IMR-90 (cell line): Measurements from ENCODE around the gene RSRC2. TPM values are rescaled to one million over a fixed set of nuclear protein-coding genes. Genes with fewer than 3 reads are reported as not detected.

Source experiments
- ATAC-seq: fragments of 200-7000 bp; cut with Tn5 transposase; 2 replicates; pipeline ENCODE4 v1.9.1; 2020; ENCODE audit warnings: low read depth, mild to moderate bottlenecking, moderate library complexity
- BruUV-seq: library from RNA; stranded (reverse); fragments of 400-500 nt; replicated peaks from 2 replicates; lab custom pipeline; 2021; lab: Mats Ljungman, UMichigan
- CTCF ChIA-PET: fragments of 300-600 bp; formaldehyde crosslinking; extraction: SDS; loops from one replicate; lab custom pipeline; 2021; ENCODE audit warnings: antibody characterized with exemption; lab: Yijun Ruan, JAX
- POLR2A ChIA-PET: fragments of 300-600 bp; sonication (Branson Sonifier 250); formaldehyde crosslinking; loops from one replicate; lab custom pipeline; 2022; ENCODE audit warnings: antibody characterized with exemption; ENCODE audit not compliant: unreplicated experiment; lab: Charles Lee
- DNase-seq: peaks from one replicate; pipeline ENCODE4 v3.0.0; 2013
- H2AFZ ChIP-seq: replicated peaks from 2 replicates; pipeline ENCODE3; 2013; ENCODE audit warnings: low read length, mild to moderate bottlenecking; ENCODE audit not compliant: poor library complexity
- H2AK5ac ChIP-seq: 2 replicates; pipeline ENCODE4 v1.6.1; 2013; ENCODE audit warnings: low read depth, low read length, inconsistent platforms
- H2AK9ac ChIP-seq: replicated peaks from 2 replicates; pipeline ENCODE3; 2013; ENCODE audit warnings: mild to moderate bottlenecking, low read depth, low read length, moderate library complexity; ENCODE audit not compliant: poor library complexity
- H2BK120ac ChIP-seq: 2 replicates; pipeline ENCODE4 v1.6.1; 2013; ENCODE audit warnings: low read depth, low read length, inconsistent platforms
- H2BK15ac ChIP-seq: 3 replicates; pipeline ENCODE4 v1.6.1; 2013; ENCODE audit warnings: low read depth, low read length, inconsistent platforms
- H2BK20ac ChIP-seq: 2 replicates; pipeline ENCODE4 v1.6.1; 2013; ENCODE audit warnings: low read depth, mild to moderate bottlenecking, inconsistent platforms, low read length, moderate library complexity
- H2BK5ac ChIP-seq: 2 replicates; pipeline ENCODE4 v1.6.1; 2013; ENCODE audit warnings: mild to moderate bottlenecking, low read depth, low read length, inconsistent platforms; ENCODE audit not compliant: poor library complexity, severe bottlenecking
- H3K14ac ChIP-seq: replicated peaks from 2 replicates; pipeline ENCODE4 v1.6.1; 2013; ENCODE audit warnings: low read depth, low read length, inconsistent platforms
- H3K18ac ChIP-seq: 2 replicates; pipeline ENCODE4 v1.6.1; 2013; ENCODE audit warnings: low read depth, low read length, control low read depth
- H3K23ac ChIP-seq: 2 replicates; pipeline ENCODE4 v1.6.1; 2013; ENCODE audit warnings: low read depth, low read length, inconsistent platforms
- H3K27ac ChIP-seq: 2 replicates; pipeline ENCODE4 v1.5.1; 2013; ENCODE audit warnings: mild to moderate bottlenecking, control low read depth, low read length; ENCODE audit not compliant: insufficient read depth
- H3K27me3 ChIP-seq: 2 replicates; pipeline ENCODE4 v1.6.1; 2013; ENCODE audit warnings: low read length; ENCODE audit not compliant: control insufficient read depth, insufficient read depth
- H3K36me3 ChIP-seq: 2 replicates; pipeline ENCODE4 v1.6.1; 2013; ENCODE audit warnings: low read length, mixed read lengths; ENCODE audit not compliant: control insufficient read depth, insufficient read depth
- H3K4ac ChIP-seq: 2 replicates; pipeline ENCODE4 v1.6.1; 2013; ENCODE audit warnings: low read depth, low read length, inconsistent platforms
- H3K4me1 ChIP-seq: 2 replicates; pipeline ENCODE4 v1.6.1; 2013; ENCODE audit warnings: low read length, mixed read lengths; ENCODE audit not compliant: control insufficient read depth, insufficient read depth
- H3K4me2 ChIP-seq: 2 replicates; pipeline ENCODE4 v1.6.1; 2013; ENCODE audit warnings: low read depth, mild to moderate bottlenecking, control low read depth, low read length, moderate library complexity
- H3K4me3 ChIP-seq: 2 replicates; pipeline ENCODE4 v1.5.1; 2013; ENCODE audit warnings: low read depth, mild to moderate bottlenecking, control low read depth, low read length, moderate library complexity; ENCODE audit not compliant: insufficient read depth
- H3K56ac ChIP-seq: 2 replicates; pipeline ENCODE4 v1.6.1; 2013; ENCODE audit warnings: low read length, inconsistent platforms; ENCODE audit not compliant: insufficient read depth; ENCODE audit errors: extremely low read depth
- H3K79me1 ChIP-seq, 2 experiments: 2 replicates each; pipeline ENCODE4 v1.6.1; 2013; ENCODE audit warnings: low read length in 2 of 2, inconsistent platforms in 1 of 2, low read depth in 1 of 2
- H3K9ac ChIP-seq: 2 replicates; pipeline ENCODE4 v1.6.1; 2013; ENCODE audit warnings: low read depth, low read length, control low read depth
- H3K9me1 ChIP-seq: 2 replicates; pipeline ENCODE4 v1.6.1; 2013; ENCODE audit warnings: low read length, inconsistent platforms; ENCODE audit not compliant: insufficient read depth
- H3K9me3 ChIP-seq: 2 replicates; pipeline ENCODE4 v1.6.1; 2013; ENCODE audit warnings: low read length; ENCODE audit not compliant: control insufficient read depth, insufficient read depth
- H4K20me1 ChIP-seq: 2 replicates; pipeline ENCODE4 v1.6.1; 2013; ENCODE audit warnings: low read length, inconsistent platforms; ENCODE audit not compliant: insufficient read depth
- H4K5ac ChIP-seq: 2 replicates; pipeline ENCODE4 v1.6.1; 2013; ENCODE audit warnings: mild to moderate bottlenecking, low read depth, low read length, control low read depth
- H4K8ac ChIP-seq, 2 experiments: 2 replicates each; pipeline ENCODE4 v1.6.1; 2013; ENCODE audit warnings: low read depth in 2 of 2, low read length in 2 of 2, control low read depth in 1 of 2, inconsistent platforms in 1 of 2
- H4K91ac ChIP-seq: 2 replicates; pipeline ENCODE4 v1.6.1; 2013; ENCODE audit warnings: low read depth, low read length, inconsistent platforms; ENCODE audit not compliant: insufficient read depth
- CEBPB ChIP-seq: IDR thresholded peaks from 2 replicates; pipeline ENCODE4 v1.6.1; 2012; ENCODE audit warnings: low read depth, low read length, improper control_type of control experiment
- MAFK ChIP-seq: IDR thresholded peaks from 2 replicates; pipeline ENCODE4 v1.6.1; 2012; ENCODE audit warnings: low read depth, low read length, improper control_type of control experiment
- RAD21 ChIP-seq: IDR thresholded peaks from 2 replicates; pipeline ENCODE4 v1.6.1; 2012; ENCODE audit warnings: low read length, improper control_type of control experiment
- RFX5 ChIP-seq: IDR thresholded peaks from 2 replicates; pipeline ENCODE4 v1.8.0; 2012; ENCODE audit warnings: low read depth, mild to moderate bottlenecking, low read length, moderate library complexity
- WGBS, 2 experiments: methylation state at CpG; one replicate each; pipeline versions ENCODE4 v1.1.5 to v1.1.7; 2013; ENCODE audit warnings: missing lambda C conversion rate in 2 of 2; ENCODE audit not compliant: insufficient read length in 1 of 2; ENCODE audit errors: extremely low coverage in 2 of 2; 5-methylcytosine and 5-hydroxymethylcytosine counted together
- dilution Hi-C: fragments of 300-500 bp; cut with HindIII; formaldehyde crosslinking; loops from one replicate; pipeline ENCODE4 v1.14.3; 2018; ENCODE audit warnings: low sequenced_read_pairs; ENCODE audit not compliant: unreplicated experiment
- in situ Hi-C: fragments of 300-500 bp; cut with MboI; formaldehyde crosslinking; loops from 3 replicates; pipeline ENCODE4 v1.14.3; 2019; ENCODE audit warnings: low sequenced_read_pairs, inconsistent platforms, mixed read lengths
- intact Hi-C: fragments of 100-400 bp; cut with micrococcal nuclease; formaldehyde crosslinking; loops from 2 replicates; pipeline ENCODE4 v1.10.0; 2022
- polyA plus RNA-seq, 3 experiments: library from polyadenylated mRNA; depleted of rRNA; stranded (reverse); fragments of >200 nt; gene quantifications; 2 replicates each; pipeline ENCODE4 v1.2.3, GENCODE V29; 2012; ENCODE audit warnings: low replicate concordance in 1 of 3
- total RNA-seq: library from RNA; depleted of rRNA; stranded (reverse); fragments of >200 nt; gene quantifications from 2 replicates; pipeline ENCODE4 v1.2.3, GENCODE V29; 2012
- TF ChIP-seq, protein P1 (sequence below): fragments of 150-350 bp; IDR thresholded peaks from 2 replicates; pipeline ENCODE4 v1.6.1; 2017; ENCODE audit warnings: mild to moderate bottlenecking, antibody characterized with exemption, low read length, low read depth

Gene RSRC2
- total and polyA plus RNA-seq, 2 of the 4 experiments (the other 2 are of a cell fraction) = 18.6 to 31.5 TPM

DNA sequence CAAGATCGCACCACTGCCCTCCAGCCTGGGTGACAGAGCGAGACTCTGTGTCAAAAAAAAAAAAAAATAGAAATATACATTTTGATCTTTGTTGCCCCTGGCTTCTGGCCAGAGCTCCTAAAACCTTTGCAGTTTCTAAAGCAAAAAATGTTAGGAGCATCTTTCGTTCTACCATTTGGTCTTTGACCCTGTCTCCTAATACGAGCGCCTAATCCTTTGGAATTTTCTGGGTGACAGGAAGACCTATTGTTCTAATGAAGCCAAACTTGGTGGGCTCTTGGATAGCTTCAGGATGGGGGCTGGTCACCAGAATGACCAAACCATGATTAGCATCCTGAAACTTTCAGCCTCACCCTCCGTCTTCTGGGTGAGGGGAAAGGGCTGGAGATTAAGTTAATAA lies 72.0 kb downstream of the RSRC2 start:
- Histone ChIP-seq H4K8ac (no peak overlapping the region), H2BK5ac (no peak overlapping the region), H4K5ac (no peak overlapping the region), H2AK9ac (no peak overlapping the region), H3K27ac (no peak overlapping the region), H2BK120ac (no peak overlapping the region), H3K79me1 (no peaks in the 10 kb centered on the region), H3K36me3 (no peaks in the 10 kb centered on the region), H3K4ac (no peak overlapping the region), H3K27me3 (no peaks in the 10 kb centered on the region), H3K14ac (no peak overlapping the region), H3K9me3 (no peaks in the 10 kb centered on the region), H3K56ac (no peak overlapping the region), H4K20me1 (no peaks in the 10 kb centered on the region), H3K18ac (no peak overlapping the region), H2AK5ac (no peak overlapping the region), H4K91ac (no peak overlapping the region), H2BK20ac (no peak overlapping the region), H2AFZ (no peak overlapping the region), H3K9me1 (peaks cover 17% of the 10 kb centered on the region), H3K23ac (no peak overlapping the region), H3K4me1 (peaks cover under 1% of the 10 kb centered on the region; the same call in 1 of the 2 replicates), H3K4me3 (no peak overlapping the region), H3K4me2 (no peak overlapping the region), H2BK15ac (no peak overlapping the region), H3K9ac (no peak overlapping the region)
- no TSS peak for BruUV-seq
- intact Hi-C loops = no loop called here
- WGBS, 2 experiments = 100% methylated on average over 1 of the region's 6 CpGs; no CpG with 5 or more reads in 1 of the 2 experiments
- ChIA-PET POLR2A (no interaction called here), CTCF (interaction anchor here (0.9 to 1.6 kb wide), 2 partner anchors 17 to 55 kb away, joined by 3 to 4 read pairs; no protein-coding TSS in a partner anchor)
- TF ChIP-seq CEBPB (no peak), RAD21 (no peak), MAFK (no peak), RFX5 (no peak)
- TF ChIP-seq, protein P1, sequence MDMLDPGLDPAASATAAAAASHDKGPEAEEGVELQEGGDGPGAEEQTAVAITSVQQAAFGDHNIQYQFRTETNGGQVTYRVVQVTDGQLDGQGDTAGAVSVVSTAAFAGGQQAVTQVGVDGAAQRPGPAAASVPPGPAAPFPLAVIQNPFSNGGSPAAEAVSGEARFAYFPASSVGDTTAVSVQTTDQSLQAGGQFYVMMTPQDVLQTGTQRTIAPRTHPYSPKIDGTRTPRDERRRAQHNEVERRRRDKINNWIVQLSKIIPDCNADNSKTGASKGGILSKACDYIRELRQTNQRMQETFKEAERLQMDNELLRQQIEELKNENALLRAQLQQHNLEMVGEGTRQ = no peak
- ATAC-seq = no peak
- no peak for DNase-seq
- in situ Hi-C loops = no loop called here
- dilution Hi-C loops = no loop called here
